Activated CD8-positive, alpha-beta T cell treated with anti-CD3 and anti-CD28 coated beads for 36 hours (primary cell): ENCODE measurements around the gene PRM2. TPM values are rescaled to one million over a fixed set of nuclear protein-coding genes. Genes with fewer than 3 reads are reported as not detected.

Experiments used
- ATAC-seq: fragments of 200-7000 bp; cut with Tn5 transposase; one replicate; pipeline ENCODE4 v1.10.0; 2021; ENCODE audit warnings: mild to moderate bottlenecking, moderate library complexity
- CTCF ChIA-PET: fragments of 350-600 bp; sonication (Branson Sonifier 250); formaldehyde crosslinking; loops from one replicate; lab custom pipeline; 2021; ENCODE audit warnings: antibody characterized with exemption; lab: Charles Lee
- POLR2A ChIA-PET: fragments of 350-600 bp; sonication (Branson Sonifier 250); formaldehyde crosslinking; loops from one replicate; lab custom pipeline; 2021; ENCODE audit warnings: antibody characterized with exemption; lab: Charles Lee
- DNase-seq: peaks from one replicate; pipeline ENCODE4 v3.0.0-alpha.2; 2020
- H3K27ac Mint-ChIP-seq: one replicate; pipeline ENCODE4 v1.8.0; 2021; ENCODE audit warnings: mild to moderate bottlenecking, mixed read lengths
- H3K27me3 Mint-ChIP-seq: one replicate; pipeline ENCODE4 v1.8.0; 2021; ENCODE audit warnings: mixed read lengths
- H3K36me3 Mint-ChIP-seq: one replicate; pipeline ENCODE4 v1.8.0; 2021; ENCODE audit warnings: low read depth, mixed read lengths
- H3K4me1 Mint-ChIP-seq: one replicate; pipeline ENCODE4 v1.8.0; 2021; ENCODE audit warnings: low read depth, mixed read lengths
- H3K4me3 Mint-ChIP-seq: one replicate; pipeline ENCODE4 v1.8.0; 2021; ENCODE audit warnings: mild to moderate bottlenecking, moderate library complexity, mixed read lengths
- H3K9me3 Mint-ChIP-seq: one replicate; pipeline ENCODE4 v1.8.0; 2021; ENCODE audit warnings: mixed read lengths
- intact Hi-C: fragments of 100-400 bp; cut with micrococcal nuclease; formaldehyde crosslinking; loops from one replicate; pipeline ENCODE4 v1.10.0; 2022
- total RNA-seq, 2 experiments: library from RNA; stranded (reverse); gene quantifications; one replicate each; pipeline ENCODE4 v1.2.3, GENCODE V29; 2021
- TF ChIP-seq, protein P1 (sequence below): fragments of 200-600 bp; IDR thresholded peaks from one replicate; pipeline ENCODE4 v1.8.0; 2022; ENCODE audit warnings: antibody characterized with exemption, mild to moderate bottlenecking

The PRM2 gene
- total RNA-seq, 2 experiments from 2014 or later, result not detected

DNA sequence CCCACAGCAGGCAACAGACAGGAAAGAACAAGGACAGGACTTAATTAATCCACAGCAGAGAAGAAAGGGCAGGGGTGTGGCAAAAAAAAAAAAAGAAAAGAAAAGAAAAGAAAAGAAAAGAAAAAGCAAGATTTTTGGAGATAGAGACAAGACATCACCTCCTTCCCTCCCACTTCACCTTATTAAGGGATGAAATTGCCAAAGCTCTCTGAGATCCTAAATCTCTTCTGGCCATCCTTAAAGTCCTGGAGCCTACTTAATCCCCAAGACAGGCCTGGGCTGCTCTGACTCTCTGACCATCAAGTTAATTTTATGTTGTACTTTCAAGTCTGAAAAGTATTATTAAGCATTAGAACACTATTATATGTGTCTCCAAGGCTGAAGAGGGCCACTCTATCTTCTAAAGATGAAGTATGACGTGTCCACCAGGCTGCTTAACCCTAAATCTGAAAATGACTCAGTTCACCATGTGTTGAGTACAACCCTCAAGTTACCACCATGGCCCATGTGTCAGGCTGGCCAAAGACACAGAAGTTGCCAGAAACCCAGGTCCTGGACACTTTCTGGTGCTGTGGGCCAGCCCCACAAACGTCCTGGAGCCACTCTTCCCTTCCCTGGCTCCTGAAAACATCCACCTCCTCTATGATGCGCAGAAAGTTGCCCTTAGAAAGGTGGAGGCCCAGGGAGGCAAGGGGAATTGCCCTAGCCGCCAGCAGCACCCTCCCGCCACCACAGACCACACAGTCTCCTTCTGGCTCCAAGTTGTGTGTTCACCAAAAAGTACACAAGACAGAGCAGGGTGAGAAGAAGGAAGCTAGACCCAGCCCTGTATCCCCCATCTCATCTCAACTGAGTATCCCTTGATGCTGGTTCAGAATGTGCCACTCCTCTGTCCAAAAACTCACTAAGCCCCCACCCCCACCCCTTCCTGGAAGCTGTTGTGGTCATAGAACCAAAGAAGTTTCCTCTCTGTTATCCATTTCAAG is 23.0 kb downstream of the PRM2 start:
- H3K4me3 Mint-ChIP-seq, result peak overlapping the region; percentile 97
- ChIA-PET POLR2A (interaction anchor here (0.6 to 9.2 kb wide), 58 partner anchors 9 to 496 kb away, joined by 3 to 147 read pairs (median 6); partner anchors contain the start of gene TNP2), CTCF (interaction anchor here (0.7 to 9.0 kb wide), 13 partner anchors 17 to 289 kb away, joined by 3 to 88 read pairs (median 6); no protein-coding TSS in a partner anchor)
- intact Hi-C loops, result loop anchor here (2.0 to 5.0 kb wide), 3 partner anchors 71 to 201 kb away; no protein-coding TSS in a partner anchor
- no peaks in the 10 kb centered on the region for H3K27me3 Mint-ChIP-seq
- DNase-seq (peak; percentile 85), ATAC-seq (peak; percentile 9)
- peak overlapping the region; percentile 93 for H3K27ac Mint-ChIP-seq
- peaks cover 53% of the 10 kb centered on the region for H3K36me3 Mint-ChIP-seq
- peaks cover 37% of the 10 kb centered on the region for H3K4me1 Mint-ChIP-seq
- TF ChIP-seq, protein P1, sequence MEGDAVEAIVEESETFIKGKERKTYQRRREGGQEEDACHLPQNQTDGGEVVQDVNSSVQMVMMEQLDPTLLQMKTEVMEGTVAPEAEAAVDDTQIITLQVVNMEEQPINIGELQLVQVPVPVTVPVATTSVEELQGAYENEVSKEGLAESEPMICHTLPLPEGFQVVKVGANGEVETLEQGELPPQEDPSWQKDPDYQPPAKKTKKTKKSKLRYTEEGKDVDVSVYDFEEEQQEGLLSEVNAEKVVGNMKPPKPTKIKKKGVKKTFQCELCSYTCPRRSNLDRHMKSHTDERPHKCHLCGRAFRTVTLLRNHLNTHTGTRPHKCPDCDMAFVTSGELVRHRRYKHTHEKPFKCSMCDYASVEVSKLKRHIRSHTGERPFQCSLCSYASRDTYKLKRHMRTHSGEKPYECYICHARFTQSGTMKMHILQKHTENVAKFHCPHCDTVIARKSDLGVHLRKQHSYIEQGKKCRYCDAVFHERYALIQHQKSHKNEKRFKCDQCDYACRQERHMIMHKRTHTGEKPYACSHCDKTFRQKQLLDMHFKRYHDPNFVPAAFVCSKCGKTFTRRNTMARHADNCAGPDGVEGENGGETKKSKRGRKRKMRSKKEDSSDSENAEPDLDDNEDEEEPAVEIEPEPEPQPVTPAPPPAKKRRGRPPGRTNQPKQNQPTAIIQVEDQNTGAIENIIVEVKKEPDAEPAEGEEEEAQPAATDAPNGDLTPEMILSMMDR, result no peak
- H3K9me3 Mint-ChIP-seq, result no peaks in the 10 kb centered on the region

DNA sequence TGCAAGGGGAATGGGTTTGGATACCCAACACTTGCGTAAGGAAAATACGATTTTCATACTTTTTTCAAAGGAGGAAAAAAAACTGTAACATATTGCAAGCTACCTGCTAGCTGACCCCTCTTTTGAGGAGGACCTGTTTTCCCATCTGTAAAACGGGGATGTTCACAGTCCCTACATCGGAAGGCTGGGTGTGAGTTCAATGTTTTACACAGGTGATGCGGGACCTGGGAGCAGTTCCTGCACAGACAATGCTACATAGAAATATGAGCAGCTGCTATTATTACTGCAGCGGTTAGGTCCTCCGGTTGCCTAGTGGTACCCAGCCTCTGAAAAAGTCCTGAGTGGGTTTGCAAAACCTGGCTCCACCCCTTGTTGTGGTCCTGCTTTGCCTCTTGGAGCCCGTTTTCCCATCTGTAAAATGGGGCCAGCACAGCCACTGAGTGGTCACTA is 23.8 kb downstream of the PRM2 start:
- peaks cover 59% of the 10 kb centered on the region for H3K36me3 Mint-ChIP-seq
- H3K27me3 Mint-ChIP-seq, result no peaks in the 10 kb centered on the region
- POLR2A ChIA-PET, result interaction anchor here (0.7 to 9.2 kb wide), 58 partner anchors 12 to 306 kb away, joined by 3 to 147 read pairs (median 4); partner anchors contain the start of genes PRM2 and TNP2
- peak overlapping the region; percentile 93 for H3K27ac Mint-ChIP-seq
- H3K4me1 Mint-ChIP-seq, result peaks cover 38% of the 10 kb centered on the region
- CTCF ChIA-PET, result interaction anchor here (1.1 to 2.3 kb wide), 10 partner anchors 19 to 303 kb away, joined by 3 to 9 read pairs (median 6); no protein-coding TSS in a partner anchor
- TF ChIP-seq, protein P1, result no peak
- DNase-seq (peak; percentile 52), ATAC-seq (no peak)
- intact Hi-C loops, result loop anchor here (2.0 to 5.0 kb wide), 3 partner anchors 70 to 200 kb away; no protein-coding TSS in a partner anchor
- H3K9me3 Mint-ChIP-seq, result peaks cover 1% of the 10 kb centered on the region
- H3K4me3 Mint-ChIP-seq, result peak overlapping the region; percentile 97

DNA sequence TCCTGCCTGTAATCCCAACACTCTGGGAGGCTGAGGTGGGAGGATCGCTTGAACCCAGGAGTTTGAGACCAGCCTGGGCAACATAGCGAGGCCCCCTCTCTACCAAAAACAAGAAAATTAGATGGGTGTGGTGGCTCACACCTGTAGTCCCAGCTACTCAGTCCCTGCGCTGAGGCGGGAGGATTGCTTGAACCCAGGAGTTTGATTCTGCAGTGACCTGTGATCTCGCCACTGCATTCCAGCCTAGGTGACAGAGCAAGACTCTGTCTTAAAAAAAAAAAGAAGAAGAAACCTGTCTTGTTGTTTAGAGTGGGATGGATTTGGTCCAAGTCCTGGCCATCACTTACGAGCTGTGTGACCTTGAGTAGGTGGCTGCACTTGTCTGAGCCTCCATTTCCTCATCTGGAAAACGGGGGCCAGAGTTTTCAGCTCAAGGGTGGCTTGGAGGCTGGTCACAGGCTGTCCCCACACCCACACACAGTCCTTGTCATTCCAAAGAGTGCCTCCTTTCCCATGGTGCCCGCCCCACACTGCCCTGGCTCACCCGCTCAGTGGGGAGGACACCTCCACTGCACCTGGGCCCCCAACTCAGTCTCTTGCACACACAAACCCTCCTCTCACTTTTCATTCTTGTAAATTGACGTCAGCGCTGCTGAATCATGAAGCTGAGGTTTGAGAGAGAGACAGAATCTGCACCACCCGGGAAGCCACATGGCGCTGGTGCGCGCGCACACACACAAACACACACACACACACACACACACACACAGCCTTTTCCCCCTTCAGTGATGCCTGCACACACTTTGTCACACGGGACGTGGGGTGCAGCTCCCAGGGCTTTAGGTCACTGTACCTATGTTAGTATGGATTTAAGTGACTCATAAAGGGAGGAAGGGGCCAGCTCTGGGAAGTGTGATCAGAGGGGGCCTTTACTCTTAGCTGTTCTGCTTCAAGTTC is 24.5 kb downstream of the PRM2 start:
- Mint-ChIP-seq H3K4me1 (peaks cover 35% of the 10 kb centered on the region), H3K27me3 (no peaks in the 10 kb centered on the region), H3K36me3 (peaks cover 60% of the 10 kb centered on the region), H3K27ac (peak overlapping the region; percentile 93), H3K9me3 (peaks cover 1% of the 10 kb centered on the region), H3K4me3 (peak overlapping the region; percentile 97)
- ATAC-seq (peak; percentile 34), DNase-seq (peak; percentile 95)
- POLR2A ChIA-PET, result interaction anchor here (0.7 to 9.2 kb wide), 68 partner anchors 9 to 305 kb away, joined by 3 to 147 read pairs (median 5); partner anchors contain the start of genes PRM2 and TNP2
- intact Hi-C loops, result loop anchor here (2.0 to 5.0 kb wide), 3 partner anchors 70 to 199 kb away; no protein-coding TSS in a partner anchor
- TF ChIP-seq, protein P1, result no peak
- CTCF ChIA-PET, result interaction anchor here (0.6 to 2.3 kb wide), 12 partner anchors 18 to 303 kb away, joined by 3 to 9 read pairs (median 6); no protein-coding TSS in a partner anchor

DNA sequence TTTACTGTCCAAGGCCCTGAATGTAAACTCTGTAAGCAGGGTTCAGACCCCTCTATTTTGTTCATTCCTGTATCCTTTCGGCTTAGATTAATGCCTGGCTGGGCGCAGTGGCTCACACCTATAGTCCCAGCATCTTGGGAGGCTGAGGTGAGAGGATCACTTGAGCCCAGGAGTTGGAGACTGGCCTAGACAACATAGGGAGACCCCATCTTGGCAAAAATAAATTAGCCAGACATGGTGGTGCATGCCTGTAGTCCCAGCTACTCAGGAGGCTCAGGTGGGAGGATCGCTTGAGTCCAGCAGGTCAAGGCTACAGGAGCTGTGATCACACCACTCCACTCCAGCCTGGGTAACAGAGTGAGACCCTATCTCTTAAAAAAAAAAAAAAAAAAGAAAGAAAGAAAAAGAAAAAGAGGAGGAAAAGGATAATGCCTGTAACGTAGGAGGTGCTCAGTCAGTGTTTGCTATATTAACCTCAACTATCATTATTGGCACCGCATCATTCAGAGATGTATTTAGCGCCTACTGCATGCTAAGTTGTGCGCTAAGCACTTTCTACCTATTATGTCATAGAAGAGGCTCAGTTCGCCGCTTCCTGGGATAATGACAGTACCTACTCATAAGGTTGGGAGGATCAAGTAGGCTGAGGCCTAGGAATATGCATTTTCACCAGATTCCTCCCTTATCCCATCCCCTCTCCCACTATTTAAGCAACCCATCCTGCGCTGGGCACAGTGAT is 25.3 kb downstream of the PRM2 start:
- Mint-ChIP-seq H3K4me3 (peak overlapping the region; percentile 97), H3K27ac (peak overlapping the region; percentile 93), H3K9me3 (peaks cover 4% of the 10 kb centered on the region), H3K36me3 (peaks cover 60% of the 10 kb centered on the region), H3K27me3 (no peaks in the 10 kb centered on the region), H3K4me1 (peaks cover 40% of the 10 kb centered on the region)
- ChIA-PET CTCF (interaction anchor here (0.9 to 2.3 kb wide), 5 partner anchors 17 to 287 kb away, joined by 3 to 9 read pairs (median 9); no protein-coding TSS in a partner anchor), POLR2A (interaction anchor here (0.7 to 9.2 kb wide), 34 partner anchors 8 to 291 kb away, joined by 3 to 147 read pairs (median 8); no protein-coding TSS in a partner anchor)
- DNase-seq (no peak), ATAC-seq (no peak)
- intact Hi-C loops, result loop anchor here (5.0 kb wide), 2 partner anchors 69 to 159 kb away; no protein-coding TSS in a partner anchor
- TF ChIP-seq, protein P1, result no peak
